LNCaP clone FGC (cell line): ENCODE measurements around the gene TM4SF18.

Experiments used
- DNase-seq: peaks from one replicate; pipeline ENCODE4 v3.0.0-alpha.2; 2011; ENCODE audit warnings: low read depth
- H3K4me3 ChIP-seq: 2 replicates; pipeline ENCODE4 v1.5.1; 2011; ENCODE audit warnings: mild to moderate bottlenecking, low read depth, low read length, control low read depth
- CTCF ChIP-seq: IDR thresholded peaks from 2 replicates; pipeline ENCODE4 v1.5.1; 2012; ENCODE audit warnings: mild to moderate bottlenecking; ENCODE audit not compliant: control insufficient read depth, insufficient read depth; ENCODE audit errors: extremely low read depth

The TM4SF18 gene

DNA sequence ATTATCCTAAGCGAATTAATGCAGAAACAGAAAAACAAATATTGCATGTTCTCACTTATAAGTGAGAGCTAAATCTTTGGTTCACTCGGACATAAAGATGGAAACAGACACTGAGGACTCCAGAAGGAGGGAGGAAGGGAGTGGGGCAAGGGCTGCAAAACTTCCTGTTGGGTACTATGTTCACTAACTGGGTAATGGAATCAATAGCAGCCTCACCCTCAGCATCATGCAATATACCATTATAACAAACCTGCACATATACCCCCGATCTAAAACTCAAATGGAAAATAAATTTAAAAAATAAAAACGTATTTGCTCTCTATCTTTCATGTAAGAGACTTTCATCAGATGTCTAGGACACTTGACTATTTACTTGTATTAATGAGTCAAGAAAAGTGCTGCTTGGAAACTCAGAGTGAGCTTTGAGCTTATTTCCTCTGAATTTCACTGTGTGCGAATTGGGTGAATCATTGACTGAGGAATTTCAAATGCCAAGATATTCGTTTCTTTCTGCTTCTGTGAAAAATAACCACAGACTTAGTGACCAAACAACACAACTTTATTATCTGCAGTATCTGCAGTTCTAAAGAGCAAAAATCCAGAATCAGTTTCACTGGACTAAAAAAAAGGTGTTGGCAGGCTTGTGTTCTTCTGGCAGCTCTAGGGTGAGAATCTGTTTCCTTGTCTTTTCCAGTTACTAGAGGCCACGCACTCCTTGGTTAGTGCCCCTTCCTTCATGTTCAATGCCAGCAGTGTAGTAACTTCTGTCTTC, 18.4 kb downstream of the TM4SF18 start:
- no peak for TF ChIP-seq CTCF
- H3K4me3 ChIP-seq, result no peak overlapping the region
- DNase-seq, result no peak

DNA sequence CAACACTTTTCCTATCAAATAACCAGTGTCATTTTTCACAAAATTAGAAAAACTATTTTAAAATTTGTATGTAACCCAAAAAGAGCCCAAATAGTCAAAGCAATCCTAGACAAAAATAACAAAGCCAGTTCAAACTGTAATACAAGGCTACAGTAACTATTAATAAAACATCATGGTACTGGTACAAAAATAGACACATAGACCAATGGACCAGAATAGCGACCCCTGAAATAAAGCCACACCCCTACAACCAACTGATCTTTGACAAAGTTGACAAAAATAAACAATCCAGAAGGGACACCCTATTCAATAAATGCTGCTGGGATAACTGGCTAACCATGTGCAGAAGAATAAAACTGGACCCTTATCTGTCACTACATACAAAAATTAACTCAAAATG, 19.9 kb downstream of the TM4SF18 start:
- no peak overlapping the region for H3K4me3 ChIP-seq
- DNase-seq, result no peak

DNA sequence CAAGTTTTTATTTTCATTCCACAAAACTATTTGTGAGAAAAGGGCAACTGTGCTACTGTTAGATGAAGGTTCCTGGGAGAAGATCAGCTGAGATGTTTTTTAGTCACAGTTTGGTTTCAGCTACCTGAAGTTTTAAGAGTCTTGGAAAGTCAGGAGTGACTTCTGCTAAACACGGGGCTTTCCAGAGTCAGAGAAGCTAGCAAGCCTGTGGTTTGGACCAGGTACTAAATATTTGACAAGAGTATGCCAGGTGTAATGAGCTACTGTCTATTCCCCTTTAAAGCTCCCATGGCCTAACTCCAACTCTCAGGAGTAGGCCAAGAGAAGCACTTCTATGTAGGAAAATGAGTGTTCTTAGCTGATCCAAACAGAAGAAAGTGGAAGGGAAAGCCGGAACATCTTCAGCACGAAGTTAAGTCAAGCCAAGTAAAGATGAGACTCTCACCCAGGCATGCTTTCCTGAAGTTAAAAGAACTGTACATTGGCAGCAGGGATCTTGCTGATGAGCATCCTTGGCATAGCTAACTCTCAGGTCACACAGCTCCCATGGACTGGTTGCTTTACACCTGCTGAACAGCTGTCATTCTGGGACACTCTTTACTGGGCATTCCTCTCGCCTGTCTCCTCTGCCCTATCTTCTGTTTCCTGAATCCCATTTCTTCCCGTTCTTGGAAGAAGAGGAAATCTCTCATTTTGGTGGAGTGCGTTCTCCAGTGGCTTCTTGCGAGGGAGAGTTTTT, 22.5 kb downstream of the TM4SF18 start:
- no peak for DNase-seq
- no peak for TF ChIP-seq CTCF

More for the DNA sequence above, 19.9 kb downstream of the TM4SF18 start:
- no peak for TF ChIP-seq CTCF

DNA sequence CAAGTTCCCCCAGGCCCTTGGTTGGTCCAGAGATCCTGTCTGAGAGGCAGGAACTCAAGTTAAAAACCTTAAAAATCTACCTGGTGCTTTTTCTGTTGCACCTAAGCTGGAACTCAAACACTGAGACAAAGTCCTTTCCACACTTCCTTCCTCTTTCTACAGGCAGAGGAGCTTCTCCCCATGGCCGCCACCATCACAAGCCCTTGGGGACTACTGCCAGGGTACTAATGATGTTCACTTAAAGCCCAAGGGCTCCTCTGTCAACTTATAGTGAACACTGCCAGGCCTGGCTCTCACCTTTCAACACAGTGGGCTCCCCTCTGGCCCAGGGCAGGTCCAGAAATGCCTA, 26.0 kb downstream of the TM4SF18 start:
- no peak for TF ChIP-seq CTCF
- no peak for DNase-seq
- no peak overlapping the region for H3K4me3 ChIP-seq

More for the DNA sequence above, 22.5 kb downstream of the TM4SF18 start:
- H3K4me3 ChIP-seq, result no peak overlapping the region

GRCh38 chr3:149306751-149307434, 26.5 kb downstream of the TM4SF18 start:
- H3K4me3 ChIP-seq, result no peak overlapping the region
- no peak for TF ChIP-seq CTCF
- no peak for DNase-seq

GRCh38 chr3:149305376-149305775, 28.1 kb downstream of the TM4SF18 start:
- no peak overlapping the region for H3K4me3 ChIP-seq
- DNase-seq, result no peak
- TF ChIP-seq CTCF, result no peak
